ENCODE data around the gene BIRC6.
A peak's percentile ranks its signal among the peaks of the same experiment; 100 is the strongest.
"Not testable (repeated sequence)": the region's sequence is repeated elsewhere in the genome, so short reads cannot be mapped to it uniquely, and the experiment has no call there.

BIRC6 gene, protein sequence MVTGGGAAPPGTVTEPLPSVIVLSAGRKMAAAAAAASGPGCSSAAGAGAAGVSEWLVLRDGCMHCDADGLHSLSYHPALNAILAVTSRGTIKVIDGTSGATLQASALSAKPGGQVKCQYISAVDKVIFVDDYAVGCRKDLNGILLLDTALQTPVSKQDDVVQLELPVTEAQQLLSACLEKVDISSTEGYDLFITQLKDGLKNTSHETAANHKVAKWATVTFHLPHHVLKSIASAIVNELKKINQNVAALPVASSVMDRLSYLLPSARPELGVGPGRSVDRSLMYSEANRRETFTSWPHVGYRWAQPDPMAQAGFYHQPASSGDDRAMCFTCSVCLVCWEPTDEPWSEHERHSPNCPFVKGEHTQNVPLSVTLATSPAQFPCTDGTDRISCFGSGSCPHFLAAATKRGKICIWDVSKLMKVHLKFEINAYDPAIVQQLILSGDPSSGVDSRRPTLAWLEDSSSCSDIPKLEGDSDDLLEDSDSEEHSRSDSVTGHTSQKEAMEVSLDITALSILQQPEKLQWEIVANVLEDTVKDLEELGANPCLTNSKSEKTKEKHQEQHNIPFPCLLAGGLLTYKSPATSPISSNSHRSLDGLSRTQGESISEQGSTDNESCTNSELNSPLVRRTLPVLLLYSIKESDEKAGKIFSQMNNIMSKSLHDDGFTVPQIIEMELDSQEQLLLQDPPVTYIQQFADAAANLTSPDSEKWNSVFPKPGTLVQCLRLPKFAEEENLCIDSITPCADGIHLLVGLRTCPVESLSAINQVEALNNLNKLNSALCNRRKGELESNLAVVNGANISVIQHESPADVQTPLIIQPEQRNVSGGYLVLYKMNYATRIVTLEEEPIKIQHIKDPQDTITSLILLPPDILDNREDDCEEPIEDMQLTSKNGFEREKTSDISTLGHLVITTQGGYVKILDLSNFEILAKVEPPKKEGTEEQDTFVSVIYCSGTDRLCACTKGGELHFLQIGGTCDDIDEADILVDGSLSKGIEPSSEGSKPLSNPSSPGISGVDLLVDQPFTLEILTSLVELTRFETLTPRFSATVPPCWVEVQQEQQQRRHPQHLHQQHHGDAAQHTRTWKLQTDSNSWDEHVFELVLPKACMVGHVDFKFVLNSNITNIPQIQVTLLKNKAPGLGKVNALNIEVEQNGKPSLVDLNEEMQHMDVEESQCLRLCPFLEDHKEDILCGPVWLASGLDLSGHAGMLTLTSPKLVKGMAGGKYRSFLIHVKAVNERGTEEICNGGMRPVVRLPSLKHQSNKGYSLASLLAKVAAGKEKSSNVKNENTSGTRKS (N-terminal part only)

DNA sequence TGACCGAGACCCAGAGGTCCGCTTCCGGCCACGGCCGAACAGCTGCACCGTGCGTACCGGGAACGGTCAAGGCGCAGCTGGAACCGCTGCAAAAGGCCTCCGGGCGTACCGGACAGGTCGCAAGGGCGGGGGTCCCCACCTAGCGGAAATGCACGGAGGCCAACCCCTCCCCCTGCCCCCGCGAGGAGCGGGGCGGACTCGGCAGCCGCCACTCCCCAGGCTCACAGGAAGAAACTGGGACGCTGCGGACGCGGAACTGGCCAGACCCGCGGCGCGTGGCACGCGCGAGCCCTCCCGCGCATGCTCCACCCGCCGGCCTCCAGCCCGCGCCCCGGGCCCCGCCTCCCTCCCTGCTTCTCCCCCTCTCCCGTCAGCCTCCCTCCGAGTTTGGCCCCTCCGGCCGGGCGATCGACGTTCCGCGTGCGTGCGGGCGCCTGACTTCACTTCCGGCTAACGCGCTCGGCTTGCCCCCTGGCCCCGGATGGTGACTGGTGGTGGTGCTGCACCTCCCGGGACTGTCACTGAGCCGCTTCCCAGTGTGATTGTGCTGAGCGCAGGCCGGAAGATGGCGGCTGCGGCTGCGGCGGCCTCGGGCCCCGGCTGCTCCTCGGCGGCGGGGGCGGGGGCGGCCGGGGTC lies at the start of gene BIRC6:
Gene BIRC6 (plus strand): TSS at position 343 of the 637 bp plus-strand sequence. CDS start 139 bp downstream, at position 482.
- in situ Hi-C loops (cut with MboI; ENCODE audit: low pct_unique_long_range_greater_than_20kb, low sequenced_read_pairs) = no loop called here
- peak; percentile 98 for DNase-seq

DNA sequence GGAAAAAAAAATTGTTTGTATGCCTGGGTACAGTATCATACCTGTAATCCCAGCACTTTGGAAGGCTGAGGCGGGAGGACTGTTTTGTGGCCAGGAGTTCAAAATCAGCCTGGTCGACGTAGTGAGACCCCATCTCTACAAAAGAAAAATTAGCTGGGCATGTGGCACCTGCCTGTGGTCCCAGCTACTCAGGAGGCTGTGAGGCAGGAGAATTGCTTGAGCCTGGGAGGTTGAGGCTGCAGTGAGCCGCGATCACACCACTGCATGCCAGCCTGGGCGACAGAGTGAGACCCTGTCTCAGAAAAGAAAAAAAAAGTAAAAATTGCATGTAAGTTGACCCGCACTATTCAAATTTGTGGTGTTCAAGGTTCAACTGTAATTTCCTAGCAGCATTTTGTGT lies 46.2 kb upstream of the BIRC6 start:
- no peak for DNase-seq
- in situ Hi-C loops (cut with MboI; ENCODE audit: low pct_unique_long_range_greater_than_20kb, low sequenced_read_pairs) = no loop called here

DNA sequence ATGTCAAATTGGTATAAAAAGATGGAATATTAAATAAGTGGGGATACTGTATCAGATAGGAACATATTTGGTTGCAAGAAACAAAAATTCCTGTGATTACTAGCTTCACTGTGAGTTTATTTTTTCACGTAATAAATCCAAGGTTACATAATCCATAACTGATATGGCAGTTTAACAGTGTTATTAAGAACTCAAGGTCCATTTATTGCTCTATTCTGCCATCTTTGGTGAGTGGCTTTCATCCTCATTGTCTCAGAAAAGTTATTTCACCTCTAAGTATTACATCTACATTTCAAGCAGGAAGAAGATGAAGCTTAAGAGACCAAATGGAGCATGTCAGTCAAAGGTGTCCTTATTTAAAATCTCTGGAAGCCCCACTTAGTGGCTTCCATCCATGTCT lies 41.9 kb upstream of the BIRC6 start:
- in situ Hi-C loops (cut with MboI; ENCODE audit: low pct_unique_long_range_greater_than_20kb, low sequenced_read_pairs) = no loop called here

DNA sequence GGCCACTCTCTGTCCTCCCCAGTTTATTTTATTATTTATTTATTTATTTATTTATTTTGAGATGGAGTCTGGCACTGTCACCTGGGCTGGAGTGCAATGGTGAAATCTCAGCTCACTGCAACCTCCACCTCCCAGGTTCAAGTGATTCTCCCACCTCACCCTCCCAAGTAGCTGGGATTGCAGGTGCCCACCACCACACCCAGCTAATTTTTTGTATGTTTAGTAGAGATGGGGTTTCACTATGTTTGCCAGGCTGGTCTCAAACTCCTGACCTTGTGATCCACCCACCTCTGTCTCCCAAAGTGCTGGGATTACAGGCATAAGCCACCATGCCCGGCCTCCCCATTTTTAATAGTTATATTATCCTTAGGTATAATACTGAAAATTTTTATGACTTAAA lies 28.1 kb upstream of the BIRC6 start:
- in situ Hi-C loops (cut with MboI; ENCODE audit: low pct_unique_long_range_greater_than_20kb, low sequenced_read_pairs); DNase-seq: not testable (repeated sequence)

More for the DNA sequence above, 41.9 kb upstream of the BIRC6 start:
- no peak for DNase-seq

DNA sequence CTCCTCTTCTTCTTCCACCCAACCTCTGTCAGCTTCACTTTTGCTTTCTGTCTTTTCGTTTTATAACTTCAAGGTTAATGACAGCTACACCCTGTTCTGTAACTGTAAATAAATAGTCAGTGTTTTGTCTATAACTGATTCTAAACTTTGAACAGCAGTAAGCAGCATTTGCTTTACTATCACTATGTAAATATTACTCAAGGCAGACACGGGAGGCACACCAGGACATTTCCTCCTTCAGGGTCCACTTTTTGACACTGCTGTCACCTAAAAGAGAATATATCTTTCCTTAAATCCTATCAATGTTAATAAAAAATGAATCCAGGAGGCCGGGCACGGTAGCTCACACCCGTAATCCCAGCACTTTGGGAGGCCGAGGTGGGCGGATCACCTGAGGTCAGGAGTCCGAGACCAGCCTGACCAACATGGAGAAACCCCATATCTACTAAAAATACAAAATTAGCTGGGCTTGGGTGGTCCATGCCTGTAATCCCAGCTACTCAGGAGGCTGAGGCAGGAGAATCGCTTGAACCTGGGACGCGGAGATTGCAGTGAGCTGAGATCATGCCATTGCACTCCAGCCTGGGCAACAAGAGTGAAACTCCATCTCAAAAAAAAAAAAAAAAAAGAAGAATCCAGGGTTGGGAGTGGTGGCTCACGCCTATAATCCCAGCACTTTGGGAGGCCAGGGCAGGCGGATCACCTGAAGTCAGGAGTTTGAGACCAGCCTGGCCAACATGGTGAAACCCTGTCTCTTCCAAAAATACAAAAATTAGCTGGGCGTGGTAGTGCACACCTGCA lies 27.4 kb upstream of the BIRC6 start:
- DNase-seq; in situ Hi-C loops (cut with MboI; ENCODE audit: low pct_unique_long_range_greater_than_20kb, low sequenced_read_pairs): not testable (repeated sequence)

DNA sequence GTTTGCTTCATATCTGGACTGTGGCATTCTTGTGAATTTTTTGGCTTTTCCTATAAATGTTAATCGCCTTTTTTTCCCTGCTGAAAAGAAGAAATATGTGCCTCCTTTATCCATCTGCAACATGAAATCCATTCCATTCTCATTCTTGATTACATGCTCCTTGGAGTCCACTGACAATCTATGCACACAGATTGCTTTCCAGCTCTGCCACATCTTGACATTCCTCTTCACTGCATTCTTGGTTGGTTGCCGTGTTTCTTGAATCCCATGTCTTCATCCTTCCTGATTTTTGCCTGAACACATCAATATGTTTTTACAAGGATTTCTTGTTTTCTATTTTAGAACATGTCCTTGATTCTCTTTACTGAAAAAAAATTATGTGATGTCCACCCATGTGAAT lies 26.7 kb upstream of the BIRC6 start:
- DNase-seq = no peak
- in situ Hi-C loops (cut with MboI; ENCODE audit: low pct_unique_long_range_greater_than_20kb, low sequenced_read_pairs) = no loop called here

DNA sequence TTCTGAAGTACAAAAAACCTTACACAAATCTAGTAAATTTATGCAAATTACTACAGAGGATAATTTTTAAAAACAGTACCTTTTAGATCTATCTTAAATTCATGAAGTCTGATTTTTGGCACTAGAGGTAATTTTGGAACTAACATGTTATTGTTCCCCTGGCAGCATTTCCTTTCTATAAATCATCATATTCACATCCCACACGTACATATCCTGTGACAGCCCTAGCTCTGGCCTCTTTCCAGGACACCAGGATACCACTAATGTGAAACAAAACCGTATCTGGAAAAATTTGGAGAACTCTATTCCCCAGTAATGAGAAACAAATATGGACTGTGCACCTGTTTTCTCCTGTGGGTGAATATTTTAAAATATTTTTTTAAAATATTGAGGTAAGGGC lies 14.0 kb upstream of the BIRC6 start:
- in situ Hi-C loops (cut with MboI; ENCODE audit: low pct_unique_long_range_greater_than_20kb, low sequenced_read_pairs) = no loop called here
- peak; percentile 23 for DNase-seq

DNA sequence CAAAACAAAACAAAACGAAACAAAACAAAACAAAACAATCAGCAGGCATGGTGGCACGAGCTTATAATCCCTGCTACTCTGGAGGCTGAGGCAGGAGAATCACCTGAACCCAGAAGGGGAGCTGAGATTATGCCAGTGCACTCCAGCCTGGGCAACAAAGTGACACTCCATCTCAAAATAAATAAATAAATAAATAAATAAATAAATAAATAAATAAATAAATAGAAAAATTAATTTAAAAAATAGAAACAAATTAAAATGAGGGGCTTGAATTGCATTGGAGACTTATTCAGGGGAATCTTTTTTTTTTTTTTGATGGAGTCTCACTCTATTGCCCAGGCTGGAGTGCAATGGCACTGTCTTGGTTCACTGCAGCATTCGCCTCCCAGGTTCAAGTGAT lies 6.0 kb upstream of the BIRC6 start:
- in situ Hi-C loops (cut with MboI; ENCODE audit: low pct_unique_long_range_greater_than_20kb, low sequenced_read_pairs); DNase-seq: not testable (repeated sequence)

DNA sequence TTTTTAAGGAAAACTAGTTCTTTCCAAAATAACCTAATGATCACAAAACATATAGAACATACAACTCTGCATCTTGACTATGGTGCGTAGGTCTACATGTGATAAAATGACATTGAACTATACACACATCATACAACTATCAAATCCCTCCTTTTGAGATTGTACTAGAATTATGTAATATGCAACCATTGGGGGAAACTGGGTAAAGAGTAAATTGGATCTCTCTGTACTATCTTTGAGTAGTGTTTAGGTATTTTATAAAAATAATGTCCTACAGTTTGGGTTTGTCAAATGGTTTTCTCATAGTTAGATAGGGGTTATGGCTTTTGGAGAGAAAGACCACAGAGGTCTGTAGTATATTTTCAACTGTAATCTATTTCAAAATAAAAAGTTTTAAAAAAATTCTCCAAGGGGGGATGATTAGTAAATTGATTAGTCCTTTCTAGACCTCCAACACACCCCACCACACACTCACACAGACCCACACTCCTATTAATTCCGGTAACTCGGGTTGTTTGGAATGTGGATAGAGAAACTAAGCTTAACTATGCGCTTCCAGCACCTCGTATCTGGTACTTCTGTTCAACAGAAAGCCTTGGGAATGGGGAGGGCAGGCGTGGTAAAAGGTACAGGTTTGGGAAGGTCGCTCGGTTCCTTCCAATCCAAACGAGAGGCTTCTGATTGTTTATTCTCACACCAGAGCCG lies 695 bp upstream of the BIRC6 start:
- in situ Hi-C loops (cut with MboI; ENCODE audit: low pct_unique_long_range_greater_than_20kb, low sequenced_read_pairs) = no loop called here

DNA sequence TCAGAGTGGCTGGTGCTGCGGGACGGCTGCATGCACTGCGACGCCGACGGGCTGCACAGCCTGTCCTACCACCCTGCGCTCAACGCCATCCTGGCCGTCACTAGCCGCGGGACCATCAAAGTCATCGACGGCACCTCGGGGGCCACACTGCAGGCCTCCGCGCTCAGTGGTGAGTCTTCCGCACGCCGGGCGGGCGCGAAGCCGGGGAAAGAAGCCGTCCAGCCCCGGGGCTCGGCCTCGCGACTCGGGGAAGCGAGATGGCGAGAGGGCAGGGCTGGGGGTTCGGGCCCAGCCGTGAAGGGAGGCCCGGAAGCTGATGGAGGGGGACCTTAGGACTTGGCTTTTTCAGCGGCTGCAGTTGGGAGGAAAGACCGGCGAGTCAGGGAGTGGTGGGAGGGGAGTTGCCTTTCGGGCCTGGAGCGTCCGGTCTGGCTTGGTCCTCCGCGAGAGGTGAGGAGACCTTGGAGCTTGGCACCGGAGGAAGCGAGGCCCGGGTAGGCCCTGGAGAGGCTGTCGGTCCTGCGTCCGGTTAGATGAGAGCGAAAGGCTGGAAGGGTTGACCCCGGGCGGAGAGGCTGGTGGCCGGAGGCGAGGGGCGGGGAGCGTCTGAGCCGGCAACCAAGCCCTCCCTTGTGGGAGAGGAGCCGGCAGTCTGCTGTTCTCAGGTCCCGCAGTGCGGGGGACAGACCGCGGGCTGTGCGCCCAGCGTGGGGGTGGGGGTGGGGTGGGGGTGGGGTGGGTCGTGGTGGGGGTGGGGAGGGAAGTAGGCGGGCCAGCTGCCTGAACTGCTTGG lies 691 bp downstream of the BIRC6 start:
- peak; percentile 46 for DNase-seq
- in situ Hi-C loops (cut with MboI; ENCODE audit: low pct_unique_long_range_greater_than_20kb, low sequenced_read_pairs) = no loop called here

More for the DNA sequence above, 695 bp upstream of the BIRC6 start:
- no peak for DNase-seq

DNA sequence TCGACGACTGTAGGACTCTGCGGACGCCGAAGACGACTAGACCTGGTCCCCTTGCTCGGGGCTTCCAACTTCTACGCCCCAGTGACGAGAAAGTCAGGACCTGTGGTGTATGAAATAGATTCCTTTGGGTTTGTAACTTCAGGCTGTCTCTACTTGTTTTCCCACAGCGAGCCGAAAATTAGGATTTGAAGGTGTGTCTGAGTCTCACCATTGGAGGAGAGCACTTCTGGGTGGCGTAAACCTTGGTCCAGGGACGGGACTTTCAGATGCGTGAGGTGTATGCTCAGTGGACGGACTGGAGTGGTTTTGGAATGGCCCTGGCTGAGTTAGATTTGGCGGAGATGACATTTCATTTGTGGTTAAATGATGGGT lies 1.3 kb downstream of the BIRC6 start:
- peak; percentile 37 for DNase-seq
- in situ Hi-C loops (cut with MboI; ENCODE audit: low pct_unique_long_range_greater_than_20kb, low sequenced_read_pairs) = no loop called here

DNA sequence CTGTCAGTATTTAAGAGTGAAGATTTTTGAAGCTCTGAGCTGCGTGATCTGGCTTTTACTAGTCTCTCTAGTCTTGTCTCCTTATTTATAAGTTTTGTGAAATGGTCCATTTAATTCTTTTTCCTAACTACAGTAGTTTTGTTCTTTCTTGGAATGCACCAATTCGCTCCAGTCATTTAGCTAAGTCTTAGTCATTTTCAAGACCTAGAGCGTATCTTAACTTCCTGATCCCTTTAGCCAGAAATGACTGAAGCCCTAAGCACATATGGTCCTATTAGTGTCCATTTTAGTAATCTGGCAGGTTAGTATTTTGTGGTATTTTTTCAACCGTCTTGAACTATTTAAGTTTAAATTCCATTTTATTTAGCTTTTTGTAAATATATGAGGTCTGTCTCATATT lies 3.6 kb downstream of the BIRC6 start:
- in situ Hi-C loops (cut with MboI; ENCODE audit: low pct_unique_long_range_greater_than_20kb, low sequenced_read_pairs) = no loop called here
- DNase-seq = no peak

DNA sequence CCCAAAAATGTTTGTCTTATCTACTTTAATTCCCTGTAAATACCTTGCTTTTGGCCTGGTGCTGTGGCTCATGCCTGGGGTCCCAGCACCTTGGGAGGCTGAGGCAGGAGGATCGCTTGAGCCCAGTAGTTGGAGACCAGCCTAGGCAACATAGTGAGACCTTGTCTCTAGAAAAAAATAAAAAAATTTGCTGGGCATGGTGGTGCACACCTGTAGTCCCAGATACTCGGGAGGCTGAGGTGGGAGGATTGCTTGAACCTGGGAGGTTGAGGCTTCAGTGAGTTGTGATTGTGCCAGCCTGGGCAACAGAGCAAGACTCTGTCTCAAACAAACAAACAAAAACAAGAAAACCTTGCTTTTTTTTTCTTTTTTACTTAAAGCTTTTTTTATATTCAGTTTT lies 6.2 kb downstream of the BIRC6 start:
- in situ Hi-C loops (cut with MboI; ENCODE audit: low pct_unique_long_range_greater_than_20kb, low sequenced_read_pairs); DNase-seq: not testable (repeated sequence)

DNA sequence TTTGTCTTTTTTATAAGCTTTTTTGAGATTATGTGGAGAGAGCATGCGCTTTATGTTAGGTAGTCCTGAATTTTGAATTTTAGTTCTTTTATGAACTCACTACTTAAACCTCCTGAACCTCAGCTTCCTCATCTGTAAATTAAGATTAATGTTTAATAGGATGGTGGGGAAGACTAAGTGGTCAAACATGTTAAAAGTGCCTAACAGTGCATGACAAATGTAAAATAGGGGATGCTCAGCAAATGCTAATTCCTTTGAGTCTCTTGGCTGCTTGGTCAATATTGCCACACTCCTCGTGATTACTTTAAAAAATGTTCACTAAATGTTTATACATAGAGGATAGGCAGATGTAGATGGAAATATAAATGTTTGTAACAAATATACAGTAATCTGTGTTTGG lies 6.8 kb downstream of the BIRC6 start:
- in situ Hi-C loops (cut with MboI; ENCODE audit: low pct_unique_long_range_greater_than_20kb, low sequenced_read_pairs) = no loop called here

DNA sequence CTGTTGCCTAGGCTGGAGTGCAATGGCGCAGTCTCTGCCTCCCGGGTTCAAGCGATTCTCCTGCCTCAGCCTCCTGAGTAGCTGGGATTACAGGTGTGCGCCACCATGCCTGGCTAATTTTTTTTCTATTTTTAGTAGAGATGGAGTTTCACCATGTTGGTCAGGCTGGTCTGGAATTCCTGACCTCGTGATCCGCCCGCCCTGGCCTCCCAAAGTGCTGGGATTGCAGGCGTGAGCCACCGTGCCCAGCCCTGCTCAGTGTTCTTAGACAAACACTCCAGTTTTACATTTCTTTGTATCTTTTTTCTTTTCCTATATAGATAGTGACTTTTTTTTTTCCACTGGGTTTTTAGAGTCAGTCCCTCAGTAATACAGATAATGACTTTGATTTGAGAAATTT lies 7.5 kb downstream of the BIRC6 start:
- in situ Hi-C loops (cut with MboI; ENCODE audit: low pct_unique_long_range_greater_than_20kb, low sequenced_read_pairs); DNase-seq: not testable (repeated sequence)

More for the DNA sequence above, 6.8 kb downstream of the BIRC6 start:
- DNase-seq = no peak

DNA sequence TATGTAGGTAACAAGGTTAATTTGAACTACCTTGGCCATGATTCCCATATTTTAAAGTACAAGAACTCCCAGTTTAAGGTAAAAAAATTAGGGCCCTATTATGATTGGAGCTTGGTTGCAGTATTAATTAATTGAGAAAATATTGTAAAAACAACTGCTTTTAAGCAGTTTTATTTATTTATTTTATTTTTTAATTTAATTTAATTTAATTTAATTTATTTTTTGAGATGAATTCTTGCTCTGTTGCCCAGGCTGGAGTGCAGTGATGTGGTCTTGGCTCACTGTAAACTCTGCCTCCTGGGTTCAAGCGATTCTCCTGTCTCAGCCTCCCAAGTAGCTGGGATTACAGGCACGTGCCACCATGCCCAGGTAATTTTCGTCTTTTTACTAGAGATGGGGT lies 8.9 kb downstream of the BIRC6 start:
- in situ Hi-C loops (cut with MboI; ENCODE audit: low pct_unique_long_range_greater_than_20kb, low sequenced_read_pairs); DNase-seq: not testable (repeated sequence)

DNA sequence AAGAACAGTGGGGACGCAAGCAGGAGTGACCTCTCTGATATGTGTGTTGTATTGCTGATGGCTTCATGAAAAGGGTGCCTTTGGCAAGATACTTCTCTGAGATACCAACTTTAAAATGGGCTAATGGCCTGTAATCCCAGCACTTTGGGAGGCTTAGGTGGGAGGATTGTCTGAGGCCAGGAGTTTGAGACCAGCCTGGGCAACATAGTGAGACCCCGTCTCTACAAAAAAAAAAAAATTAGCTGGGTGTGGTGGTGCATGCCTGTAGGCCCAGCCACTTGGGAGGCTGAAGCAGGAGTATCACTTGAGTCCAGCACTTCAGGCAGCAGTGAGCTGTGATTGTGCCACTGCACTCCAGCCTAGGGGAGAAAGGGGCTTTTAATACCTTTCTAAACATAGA lies 9.8 kb downstream of the BIRC6 start:
- DNase-seq = no peak
- in situ Hi-C loops (cut with MboI; ENCODE audit: low pct_unique_long_range_greater_than_20kb, low sequenced_read_pairs) = no loop called here

Data from KBM-7 (cell line).